Calu3 (cell line): ENCODE data around the gene ATP9A. TPM values are rescaled to one million over a fixed set of nuclear protein-coding genes. Genes with fewer than 3 reads are reported as not detected.

Experiments
- BruUV-seq: library from RNA; stranded (reverse); fragments of 400-500 nt; replicated peaks from 2 replicates; lab custom pipeline; 2021; lab: Mats Ljungman, UMichigan
- CTCF ChIA-PET: fragments of 300-600 bp; sonication (Branson Sonifier 250); formaldehyde crosslinking; loops from one replicate; lab custom pipeline; 2022; ENCODE audit warnings: antibody characterized with exemption; lab: Charles Lee
- DNase-seq: peaks from one replicate; pipeline ENCODE4 v3.0.0; 2022
- H3K27ac Mint-ChIP-seq: one replicate; pipeline ENCODE4 v1.8.0; 2022; ENCODE audit warnings: mixed read lengths; ENCODE audit not compliant: unreplicated experiment
- H3K27me3 Mint-ChIP-seq: one replicate; pipeline ENCODE4 v1.8.0; 2022; ENCODE audit warnings: mixed read lengths; ENCODE audit not compliant: unreplicated experiment
- H3K36me3 Mint-ChIP-seq: one replicate; pipeline ENCODE4 v1.8.0; 2022; ENCODE audit warnings: mild to moderate bottlenecking, moderate library complexity, mixed read lengths; ENCODE audit not compliant: insufficient read depth, unreplicated experiment
- H3K4me1 Mint-ChIP-seq: one replicate; pipeline ENCODE4 v1.8.0; 2022; ENCODE audit warnings: mild to moderate bottlenecking, low read depth, mixed read lengths; ENCODE audit not compliant: unreplicated experiment
- H3K4me3 Mint-ChIP-seq: one replicate; pipeline ENCODE4 v1.8.0; 2022; ENCODE audit warnings: mild to moderate bottlenecking, low read depth, moderate library complexity, mixed read lengths; ENCODE audit not compliant: unreplicated experiment
- H3K9me3 Mint-ChIP-seq: one replicate; pipeline ENCODE4 v1.8.0; 2022; ENCODE audit warnings: low read depth, mixed read lengths; ENCODE audit not compliant: unreplicated experiment
- CTCF ChIP-seq: fragments of 200-600 bp; IDR thresholded peaks from one replicate; pipeline ENCODE4 v1.8.0; 2022; ENCODE audit warnings: antibody characterized with exemption; ENCODE audit not compliant: unreplicated experiment
- intact Hi-C: fragments of 100-400 bp; cut with micrococcal nuclease; formaldehyde crosslinking; loops from one replicate; pipeline ENCODE4 v1.10.0; 2022; ENCODE audit not compliant: unreplicated experiment
- total RNA-seq: library from RNA; stranded (reverse); gene quantifications from 2 replicates; pipeline ENCODE4 v1.2.3, GENCODE V29; 2022

The ATP9A gene
- total RNA-seq, 1 experiment from 2014 or later: 98.5 TPM

- BruUV-seq: no TSS peak
- Mint-ChIP-seq H3K4me3 (no peak overlapping the region), H3K27me3 (no peaks in the 10 kb centered on the region), H3K9me3 (no peaks in the 10 kb centered on the region), H3K36me3 (peaks cover 18% of the 10 kb centered on the region), H3K4me1 (peaks cover 11% of the 10 kb centered on the region), H3K27ac (no peak overlapping the region)
- CTCF ChIA-PET: no interaction called here
- intact Hi-C loops: no loop called here
- no peak for TF ChIP-seq CTCF
- DNase-seq: no peak
These were observed 55.0 kb downstream of the ATP9A start for GRCh38 chr20:51713213-51713598.

- intact Hi-C loops: no loop called here
- TF ChIP-seq CTCF: peak; percentile 49
- CTCF ChIA-PET: no interaction called here
- BruUV-seq: no TSS peak
- H3K36me3 Mint-ChIP-seq: peaks cover 14% of the 10 kb centered on the region
- no peak overlapping the region for H3K27ac Mint-ChIP-seq
- DNase-seq: peak; percentile 47
- no peaks in the 10 kb centered on the region for H3K27me3 Mint-ChIP-seq
- no peaks in the 10 kb centered on the region for H3K9me3 Mint-ChIP-seq
- H3K4me1 Mint-ChIP-seq: peaks cover 11% of the 10 kb centered on the region
- no peak overlapping the region for H3K4me3 Mint-ChIP-seq
These were observed 55.5 kb downstream of the ATP9A start for GRCh38 chr20:51712501-51713212.

GRCh38 chr20:51711426-51711825 lies 56.8 kb downstream of the ATP9A start:
- Mint-ChIP-seq H3K4me3 (no peak overlapping the region), H3K27me3 (no peaks in the 10 kb centered on the region), H3K27ac (no peak overlapping the region), H3K9me3 (no peaks in the 10 kb centered on the region), H3K36me3 (peaks cover 14% of the 10 kb centered on the region), H3K4me1 (peaks cover 11% of the 10 kb centered on the region)
- CTCF ChIA-PET: interaction anchor here (0.7 kb wide), 1 partner anchor 145 kb away, joined by 4 read pairs; no protein-coding TSS in a partner anchor
- TF ChIP-seq CTCF: no peak
- intact Hi-C loops: no loop called here
- TSS peak; percentile 10 for BruUV-seq
- DNase-seq: no peak

GRCh38 chr20:51710361-51710894 lies 57.8 kb downstream of the ATP9A start:
- Mint-ChIP-seq H3K4me3 (no peak overlapping the region), H3K27ac (no peak overlapping the region), H3K9me3 (no peaks in the 10 kb centered on the region), H3K36me3 (peaks cover 14% of the 10 kb centered on the region), H3K4me1 (peaks cover 14% of the 10 kb centered on the region), H3K27me3 (no peaks in the 10 kb centered on the region)
- intact Hi-C loops: no loop called here
- DNase-seq: no peak
- CTCF ChIA-PET: no interaction called here
- no peak for TF ChIP-seq CTCF
- no TSS peak for BruUV-seq
